ENCODE results near the gene HYOU1.

GRCh38 chr11:119030329-119031047 lies 26.5 kb downstream of the HYOU1 start, which contains the start of gene SLC37A4:
- peak in 2 of 5 experiments; percentile 80 to 96 for TF ChIP-seq CTCF (IDR thresholded peaks at IDR 0.05)
- TF ChIP-seq POLR2A (IDR thresholded peaks at IDR 0.05), result peak; percentile 61
